Measurements from ENCODE around the gene TAOK2. TPM values are rescaled to one million over a fixed set of nuclear protein-coding genes. Genes with fewer than 3 reads are reported as not detected.

TAOK2 gene
- total RNA-seq, 1 experiment from 2014 or later, result 99.4 TPM

DNA sequence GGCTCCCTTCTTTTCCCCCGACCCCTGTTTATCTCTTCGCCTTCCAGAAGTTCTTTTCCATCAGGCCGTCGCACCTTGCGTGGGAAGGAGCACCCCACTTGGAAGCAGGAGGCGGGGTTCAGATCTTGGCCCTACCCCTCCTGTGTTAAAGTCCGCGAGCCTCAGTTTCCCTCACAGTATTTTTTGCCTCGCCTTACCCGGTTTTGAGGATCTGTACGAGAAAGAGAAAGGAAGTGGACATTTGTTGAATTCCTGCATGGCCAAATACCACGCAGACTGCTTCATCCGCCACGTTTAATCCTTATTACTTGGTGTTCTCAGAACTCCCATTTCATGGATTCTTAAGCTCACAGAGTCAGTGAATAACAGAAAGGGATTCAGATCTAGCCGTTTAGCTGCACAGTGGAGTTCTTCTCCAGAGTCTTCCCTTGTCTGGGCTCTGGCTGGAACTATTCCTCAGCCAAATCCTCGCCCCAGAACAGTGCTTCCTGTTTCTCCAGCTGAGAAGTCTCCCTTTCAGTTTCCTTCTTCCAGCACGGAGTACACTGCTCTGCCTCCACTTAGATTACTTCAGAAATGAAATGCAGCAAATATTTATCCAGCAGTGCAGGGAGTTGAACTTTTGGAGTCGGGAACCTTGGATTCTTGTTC lies 11.2 kb upstream of the TAOK2 start:
- H3K4me1 ChIP-seq (ENCODE audit: control insufficient read depth, insufficient read depth, low read length), result peaks cover 15% of the 10 kb centered on the region
- ATAC-seq (0 out of 2 replicates have a peak, but pooled peaks have one; percentile 4), DNase-seq (ENCODE audit: low read depth, low spot score) (no peak)
- H3K27me3 ChIP-seq (ENCODE audit: control insufficient read depth, insufficient read depth, low read length), result no peaks in the 10 kb centered on the region
- H3K9me3 ChIP-seq (ENCODE audit: control insufficient read depth, insufficient read depth, low read depth, low read length), result no peaks in the 10 kb centered on the region
- peaks cover 3% of the 10 kb centered on the region; the same call in 1 of the 2 replicates for H3K36me3 ChIP-seq (ENCODE audit: control insufficient read depth, insufficient read depth, low read length)
- in situ Hi-C loops (cut with HindIII; ENCODE audit: low pct_unique_long_range_greater_than_20kb, low sequenced_read_pairs) (no loop called here), intact Hi-C loops (cut with micrococcal nuclease; ENCODE audit: unreplicated experiment) (no loop called here)
- H3K27ac ChIP-seq (ENCODE audit: low read length), result peak overlapping the region; percentile 94
- ChIA-PET POLR2A (interaction anchor here (0.6 to 1.6 kb wide), 3 partner anchors 11 to 124 kb away, joined by 3 to 7 read pairs (median 3); partner anchors contain the start of gene TAOK2), CTCF (interaction anchor here (1.2 kb wide), 1 partner anchor 46 kb away, joined by 5 read pairs; no protein-coding TSS in a partner anchor)
- peak overlapping the region; percentile 69 to 72 for H3K4me3 ChIP-seq (ENCODE audit: low read depth in 2 of 2, low read length in 2 of 2)
- TF ChIP-seq, protein P1, sequence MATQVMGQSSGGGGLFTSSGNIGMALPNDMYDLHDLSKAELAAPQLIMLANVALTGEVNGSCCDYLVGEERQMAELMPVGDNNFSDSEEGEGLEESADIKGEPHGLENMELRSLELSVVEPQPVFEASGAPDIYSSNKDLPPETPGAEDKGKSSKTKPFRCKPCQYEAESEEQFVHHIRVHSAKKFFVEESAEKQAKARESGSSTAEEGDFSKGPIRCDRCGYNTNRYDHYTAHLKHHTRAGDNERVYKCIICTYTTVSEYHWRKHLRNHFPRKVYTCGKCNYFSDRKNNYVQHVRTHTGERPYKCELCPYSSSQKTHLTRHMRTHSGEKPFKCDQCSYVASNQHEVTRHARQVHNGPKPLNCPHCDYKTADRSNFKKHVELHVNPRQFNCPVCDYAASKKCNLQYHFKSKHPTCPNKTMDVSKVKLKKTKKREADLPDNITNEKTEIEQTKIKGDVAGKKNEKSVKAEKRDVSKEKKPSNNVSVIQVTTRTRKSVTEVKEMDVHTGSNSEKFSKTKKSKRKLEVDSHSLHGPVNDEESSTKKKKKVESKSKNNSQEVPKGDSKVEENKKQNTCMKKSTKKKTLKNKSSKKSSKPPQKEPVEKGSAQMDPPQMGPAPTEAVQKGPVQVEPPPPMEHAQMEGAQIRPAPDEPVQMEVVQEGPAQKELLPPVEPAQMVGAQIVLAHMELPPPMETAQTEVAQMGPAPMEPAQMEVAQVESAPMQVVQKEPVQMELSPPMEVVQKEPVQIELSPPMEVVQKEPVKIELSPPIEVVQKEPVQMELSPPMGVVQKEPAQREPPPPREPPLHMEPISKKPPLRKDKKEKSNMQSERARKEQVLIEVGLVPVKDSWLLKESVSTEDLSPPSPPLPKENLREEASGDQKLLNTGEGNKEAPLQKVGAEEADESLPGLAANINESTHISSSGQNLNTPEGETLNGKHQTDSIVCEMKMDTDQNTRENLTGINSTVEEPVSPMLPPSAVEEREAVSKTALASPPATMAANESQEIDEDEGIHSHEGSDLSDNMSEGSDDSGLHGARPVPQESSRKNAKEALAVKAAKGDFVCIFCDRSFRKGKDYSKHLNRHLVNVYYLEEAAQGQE (IDR thresholded peaks at IDR 0.05; ENCODE audit: insufficient read depth in 1 of 2, low read depth in 2 of 2, low read length in 1 of 2), result no peak
- TF ChIP-seq, protein P2, sequence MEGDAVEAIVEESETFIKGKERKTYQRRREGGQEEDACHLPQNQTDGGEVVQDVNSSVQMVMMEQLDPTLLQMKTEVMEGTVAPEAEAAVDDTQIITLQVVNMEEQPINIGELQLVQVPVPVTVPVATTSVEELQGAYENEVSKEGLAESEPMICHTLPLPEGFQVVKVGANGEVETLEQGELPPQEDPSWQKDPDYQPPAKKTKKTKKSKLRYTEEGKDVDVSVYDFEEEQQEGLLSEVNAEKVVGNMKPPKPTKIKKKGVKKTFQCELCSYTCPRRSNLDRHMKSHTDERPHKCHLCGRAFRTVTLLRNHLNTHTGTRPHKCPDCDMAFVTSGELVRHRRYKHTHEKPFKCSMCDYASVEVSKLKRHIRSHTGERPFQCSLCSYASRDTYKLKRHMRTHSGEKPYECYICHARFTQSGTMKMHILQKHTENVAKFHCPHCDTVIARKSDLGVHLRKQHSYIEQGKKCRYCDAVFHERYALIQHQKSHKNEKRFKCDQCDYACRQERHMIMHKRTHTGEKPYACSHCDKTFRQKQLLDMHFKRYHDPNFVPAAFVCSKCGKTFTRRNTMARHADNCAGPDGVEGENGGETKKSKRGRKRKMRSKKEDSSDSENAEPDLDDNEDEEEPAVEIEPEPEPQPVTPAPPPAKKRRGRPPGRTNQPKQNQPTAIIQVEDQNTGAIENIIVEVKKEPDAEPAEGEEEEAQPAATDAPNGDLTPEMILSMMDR (IDR thresholded peaks at IDR 0.05), result no peak
- TF ChIP-seq SIN3A (IDR thresholded peaks at IDR 0.05; ENCODE audit: borderline replicate concordance, insufficient read depth, low read depth, low read length) (no peak), POLR2AphosphoS5 (IDR thresholded peaks at IDR 0.05; ENCODE audit: low read depth, low read length) (no peak), TCF7L2 (IDR thresholded peaks at IDR 0.05; ENCODE audit: low read depth, low read length) (no peak)
- BruUV-seq (replicated peaks), result TSS peak; percentile 83

GRCh38 chr16:29963021-29963743 lies 10.5 kb upstream of the TAOK2 start:
- Histone ChIP-seq H3K9me3 (ENCODE audit: control insufficient read depth, insufficient read depth, low read depth, low read length) (no peaks in the 10 kb centered on the region), H3K27me3 (ENCODE audit: control insufficient read depth, insufficient read depth, low read length) (no peaks in the 10 kb centered on the region), H3K4me3 (ENCODE audit: low read depth in 2 of 2, low read length in 2 of 2) (peak overlapping the region; percentile 69 to 72), H3K4me1 (ENCODE audit: control insufficient read depth, insufficient read depth, low read length) (peaks cover 15% of the 10 kb centered on the region), H3K27ac (ENCODE audit: low read length) (peak overlapping the region; percentile 94), H3K36me3 (ENCODE audit: control insufficient read depth, insufficient read depth, low read length) (peaks cover 3% of the 10 kb centered on the region; the same call in 1 of the 2 replicates)
- ATAC-seq, result no peak
- TF ChIP-seq SIN3A (IDR thresholded peaks at IDR 0.05; ENCODE audit: borderline replicate concordance, insufficient read depth, low read depth, low read length) (no peak), POLR2AphosphoS5 (IDR thresholded peaks at IDR 0.05; ENCODE audit: low read depth, low read length) (no peak), TCF7L2 (IDR thresholded peaks at IDR 0.05; ENCODE audit: low read depth, low read length) (no peak)
- TF ChIP-seq, protein P2 (IDR thresholded peaks at IDR 0.05), result no peak
- TF ChIP-seq, protein P1 (IDR thresholded peaks at IDR 0.05; ENCODE audit: insufficient read depth in 1 of 2, low read depth in 2 of 2, low read length in 1 of 2), result no peak
- in situ Hi-C loops (cut with HindIII; ENCODE audit: low pct_unique_long_range_greater_than_20kb, low sequenced_read_pairs), result no loop called here
- no TSS peak for BruUV-seq (replicated peaks)
- DNase-seq (ENCODE audit: low read depth, low spot score), result no peak
- CTCF ChIA-PET, result no interaction called here
- POLR2A ChIA-PET, result interaction anchor here (1.3 kb wide), 1 partner anchor 10 kb away, joined by 3 read pairs; the partner anchor contains the start of gene TAOK2
- intact Hi-C loops (cut with micrococcal nuclease; ENCODE audit: unreplicated experiment), result no loop called here

All from Panc1 (cell line).